WTC11 (cell line): ENCODE data around the gene NRG2. TPM values are rescaled to one million over a fixed set of nuclear protein-coding genes. Genes with fewer than 3 reads are reported as not detected.

Experiments
- ATAC-seq: fragments of 200-7000 bp; cut with Tn5 transposase; 2 replicates; pipeline ENCODE4 v1.10.0; 2021; ENCODE audit warnings: mild to moderate bottlenecking, moderate library complexity
- CTCF ChIA-PET: fragments of 300-600 bp; sonication (Branson Sonifier 250); formaldehyde crosslinking; loops from one replicate; lab custom pipeline; 2021; ENCODE audit warnings: antibody characterized with exemption; lab: Charles Lee
- POLR2A ChIA-PET: fragments of 350-600 bp; sonication (Branson Sonifier 250); formaldehyde crosslinking; loops from one replicate; lab custom pipeline; 2021; ENCODE audit warnings: antibody characterized with exemption; lab: Charles Lee
- DNase-seq: peaks from one replicate; pipeline ENCODE4 v3.0.0; 2021; ENCODE audit warnings: low spot score
- H3K27ac Mint-ChIP-seq: 2 replicates; pipeline ENCODE4 v1.8.0; 2021; ENCODE audit warnings: mixed read lengths
- H3K27me3 Mint-ChIP-seq: 2 replicates; pipeline ENCODE4 v1.8.0; 2021; ENCODE audit warnings: low read depth, mild to moderate bottlenecking, moderate library complexity, mixed read lengths
- H3K36me3 Mint-ChIP-seq: 2 replicates; pipeline ENCODE4 v1.8.0; 2021; ENCODE audit warnings: mixed read lengths
- H3K4me1 Mint-ChIP-seq: 2 replicates; pipeline ENCODE4 v1.8.0; 2022; ENCODE audit warnings: mixed read lengths
- H3K4me3 Mint-ChIP-seq: 2 replicates; pipeline ENCODE4 v1.8.0; 2021; ENCODE audit warnings: mild to moderate bottlenecking, moderate library complexity, mixed read lengths
- H3K9me3 Mint-ChIP-seq: 2 replicates; pipeline ENCODE4 v1.8.0; 2021; ENCODE audit warnings: mixed read lengths
- ATF1 ChIP-seq: sonication (generic); formaldehyde crosslinking; IDR thresholded peaks from 2 replicates; pipeline ENCODE4 v1.8.1; 2023; ENCODE audit warnings: mild to moderate bottlenecking, moderate library complexity, missing genetic modification reagents
- EMX1 ChIP-seq: fragments of 250-450 bp; sonication (Bioruptor Pico); IDR thresholded peaks from 2 replicates; pipeline ENCODE4 v1.8.0; 2021; ENCODE audit warnings: mild to moderate bottlenecking
- GABPB1 ChIP-seq: sonication (generic); formaldehyde crosslinking; IDR thresholded peaks from 2 replicates; pipeline ENCODE4 v1.8.1; 2023; ENCODE audit warnings: mild to moderate bottlenecking, missing genetic modification reagents
- IRF2 ChIP-seq: sonication (generic); formaldehyde crosslinking; IDR thresholded peaks from 2 replicates; pipeline ENCODE4 v1.8.0; 2022; ENCODE audit warnings: low read depth, missing genetic modification reagents, borderline replicate concordance
- MYBL2 ChIP-seq: sonication (generic); formaldehyde crosslinking; IDR thresholded peaks from 2 replicates; pipeline ENCODE4 v1.8.1; 2023; ENCODE audit warnings: mild to moderate bottlenecking, moderate library complexity, missing genetic modification reagents
- OVOL2 ChIP-seq: fragments of 250-450 bp; sonication (Bioruptor Pico); IDR thresholded peaks from 2 replicates; pipeline ENCODE4 v1.9.0; 2021; ENCODE audit warnings: mild to moderate bottlenecking, borderline replicate concordance
- SP1 ChIP-seq: sonication (generic); formaldehyde crosslinking; conservative IDR thresholded peaks from 2 replicates; pipeline ENCODE4 v1.8.1; 2022; ENCODE audit warnings: missing genetic modification reagents
- TEAD1 ChIP-seq: sonication (generic); formaldehyde crosslinking; IDR thresholded peaks from 2 replicates; pipeline ENCODE4 v1.8.0; 2022; ENCODE audit warnings: mild to moderate bottlenecking, missing genetic modification reagents
- ZNF121 ChIP-seq: sonication (generic); formaldehyde crosslinking; IDR thresholded peaks from 2 replicates; pipeline ENCODE4 v1.8.0; 2023; ENCODE audit warnings: missing genetic modification reagents
- ZNF263 ChIP-seq: sonication (generic); formaldehyde crosslinking; IDR thresholded peaks from 2 replicates; pipeline ENCODE4 v1.8.1; 2022; ENCODE audit warnings: low read depth, mild to moderate bottlenecking, moderate library complexity, missing genetic modification reagents
- ZNF396 ChIP-seq: fragments of 250-450 bp; sonication (Bioruptor Pico); IDR thresholded peaks from 2 replicates; pipeline ENCODE4 v1.8.0; 2021; ENCODE audit warnings: mild to moderate bottlenecking, moderate library complexity, borderline replicate concordance
- total RNA-seq: library from RNA; stranded (reverse); gene quantifications from 3 replicates; pipeline ENCODE4 v1.2.3, GENCODE V29; 2021
- TF ChIP-seq, protein P1 (sequence below): sonication (generic); formaldehyde crosslinking; IDR thresholded peaks from 2 replicates; pipeline ENCODE4 v1.8.1; 2023; ENCODE audit warnings: mild to moderate bottlenecking, missing genetic modification reagents
- TF ChIP-seq, protein P2 (sequence below): sonication (generic); formaldehyde crosslinking; IDR thresholded peaks from 2 replicates; pipeline ENCODE4 v1.8.1; 2022; ENCODE audit warnings: low read depth, mild to moderate bottlenecking, moderate library complexity, missing genetic modification reagents, borderline replicate concordance
- TF ChIP-seq, protein P3 (sequence below): sonication (generic); formaldehyde crosslinking; IDR thresholded peaks from 2 replicates; pipeline ENCODE4 v1.8.0; 2022; ENCODE audit warnings: mild to moderate bottlenecking, missing genetic modification reagents
- TF ChIP-seq, protein P4 (sequence below): sonication (generic); formaldehyde crosslinking; IDR thresholded peaks from 2 replicates; pipeline ENCODE4 v1.8.1; 2023; ENCODE audit warnings: mild to moderate bottlenecking, missing genetic modification reagents, moderate library complexity
- TF ChIP-seq, protein P5 (sequence below): fragments of 250-450 bp; sonication (Bioruptor Pico); IDR thresholded peaks from 2 replicates; pipeline ENCODE4 v1.9.0; 2021; ENCODE audit warnings: mild to moderate bottlenecking
- TF ChIP-seq, protein P6 (sequence below): sonication (generic); formaldehyde crosslinking; IDR thresholded peaks from 2 replicates; pipeline ENCODE4 v1.8.1; 2023; ENCODE audit warnings: mild to moderate bottlenecking, missing genetic modification reagents
- TF ChIP-seq, protein P7 (sequence below): fragments of 250-450 bp; sonication (Bioruptor Pico); IDR thresholded peaks from 2 replicates; pipeline ENCODE4 v1.9.0; 2021; ENCODE audit warnings: mild to moderate bottlenecking
- TF ChIP-seq, protein P8 (sequence below): sonication (generic); formaldehyde crosslinking; IDR thresholded peaks from 2 replicates; pipeline ENCODE4 v1.8.1; 2022; ENCODE audit warnings: mild to moderate bottlenecking, moderate library complexity, missing genetic modification reagents

The NRG2 gene
- total RNA-seq, 1 experiment from 2014 or later = 0.44 TPM

DNA sequence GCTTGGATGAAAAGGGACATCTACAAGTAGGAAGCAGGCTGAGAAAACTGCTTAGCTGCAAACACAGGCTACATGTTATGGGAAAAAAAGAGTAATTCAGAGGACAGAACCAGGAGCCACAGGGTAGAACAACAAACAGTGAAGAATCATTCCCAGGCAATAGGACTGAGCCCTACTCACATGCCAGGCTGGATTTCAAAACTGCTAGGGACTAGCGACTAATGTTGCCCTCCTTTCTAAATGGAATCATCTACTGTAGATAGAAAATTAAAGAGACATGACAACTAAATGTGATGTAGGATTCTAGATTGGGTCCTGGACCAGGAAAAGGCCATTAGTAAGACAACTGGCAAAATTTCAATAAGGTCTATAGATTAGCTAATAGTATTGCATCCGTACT, 15.3 kb downstream of the NRG2 start:
- ChIA-PET CTCF (interaction anchor here (0.9 kb wide), 1 partner anchor 16 kb away, joined by 3 read pairs; the partner anchor contains the start of gene NRG2), POLR2A (no interaction called here)
- no peak for DNase-seq
- ATAC-seq = no peak
- Mint-ChIP-seq H3K27ac (no peak overlapping the region), H3K4me3 (no peak overlapping the region), H3K4me1 (peaks cover 4% of the 10 kb centered on the region; the same call in 1 of the 2 replicates), H3K9me3 (no peaks in the 10 kb centered on the region), H3K36me3 (no peaks in the 10 kb centered on the region), H3K27me3 (peaks cover 82% of the 10 kb centered on the region)
- TF ChIP-seq ZNF121 (CRISPR knock-in tag) (no peak), IRF2 (no peak), EMX1 (no peak), TEAD1 (CRISPR knock-in tag) (no peak), ATF1 (CRISPR knock-in tag) (no peak), ZNF396 (no peak), SP1 (CRISPR knock-in tag) (no peak), GABPB1 (CRISPR knock-in tag) (no peak)
- TF ChIP-seq, protein P1, sequence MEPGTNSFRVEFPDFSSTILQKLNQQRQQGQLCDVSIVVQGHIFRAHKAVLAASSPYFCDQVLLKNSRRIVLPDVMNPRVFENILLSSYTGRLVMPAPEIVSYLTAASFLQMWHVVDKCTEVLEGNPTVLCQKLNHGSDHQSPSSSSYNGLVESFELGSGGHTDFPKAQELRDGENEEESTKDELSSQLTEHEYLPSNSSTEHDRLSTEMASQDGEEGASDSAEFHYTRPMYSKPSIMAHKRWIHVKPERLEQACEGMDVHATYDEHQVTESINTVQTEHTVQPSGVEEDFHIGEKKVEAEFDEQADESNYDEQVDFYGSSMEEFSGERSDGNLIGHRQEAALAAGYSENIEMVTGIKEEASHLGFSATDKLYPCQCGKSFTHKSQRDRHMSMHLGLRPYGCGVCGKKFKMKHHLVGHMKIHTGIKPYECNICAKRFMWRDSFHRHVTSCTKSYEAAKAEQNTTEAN (CRISPR knock-in tag) = no peak
- TF ChIP-seq, protein P2, sequence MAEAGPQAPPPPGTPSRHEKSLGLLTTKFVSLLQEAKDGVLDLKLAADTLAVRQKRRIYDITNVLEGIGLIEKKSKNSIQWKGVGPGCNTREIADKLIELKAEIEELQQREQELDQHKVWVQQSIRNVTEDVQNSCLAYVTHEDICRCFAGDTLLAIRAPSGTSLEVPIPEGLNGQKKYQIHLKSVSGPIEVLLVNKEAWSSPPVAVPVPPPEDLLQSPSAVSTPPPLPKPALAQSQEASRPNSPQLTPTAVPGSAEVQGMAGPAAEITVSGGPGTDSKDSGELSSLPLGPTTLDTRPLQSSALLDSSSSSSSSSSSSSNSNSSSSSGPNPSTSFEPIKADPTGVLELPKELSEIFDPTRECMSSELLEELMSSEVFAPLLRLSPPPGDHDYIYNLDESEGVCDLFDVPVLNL (CRISPR knock-in tag) = no peak
- TF ChIP-seq, protein P3, sequence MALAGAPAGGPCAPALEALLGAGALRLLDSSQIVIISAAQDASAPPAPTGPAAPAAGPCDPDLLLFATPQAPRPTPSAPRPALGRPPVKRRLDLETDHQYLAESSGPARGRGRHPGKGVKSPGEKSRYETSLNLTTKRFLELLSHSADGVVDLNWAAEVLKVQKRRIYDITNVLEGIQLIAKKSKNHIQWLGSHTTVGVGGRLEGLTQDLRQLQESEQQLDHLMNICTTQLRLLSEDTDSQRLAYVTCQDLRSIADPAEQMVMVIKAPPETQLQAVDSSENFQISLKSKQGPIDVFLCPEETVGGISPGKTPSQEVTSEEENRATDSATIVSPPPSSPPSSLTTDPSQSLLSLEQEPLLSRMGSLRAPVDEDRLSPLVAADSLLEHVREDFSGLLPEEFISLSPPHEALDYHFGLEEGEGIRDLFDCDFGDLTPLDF = no peak
- TF ChIP-seq, protein P4, sequence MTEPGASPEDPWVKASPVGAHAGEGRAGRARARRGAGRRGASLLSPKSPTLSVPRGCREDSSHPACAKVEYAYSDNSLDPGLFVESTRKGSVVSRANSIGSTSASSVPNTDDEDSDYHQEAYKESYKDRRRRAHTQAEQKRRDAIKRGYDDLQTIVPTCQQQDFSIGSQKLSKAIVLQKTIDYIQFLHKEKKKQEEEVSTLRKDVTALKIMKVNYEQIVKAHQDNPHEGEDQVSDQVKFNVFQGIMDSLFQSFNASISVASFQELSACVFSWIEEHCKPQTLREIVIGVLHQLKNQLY (CRISPR knock-in tag) = no peak
- TF ChIP-seq, protein P5, sequence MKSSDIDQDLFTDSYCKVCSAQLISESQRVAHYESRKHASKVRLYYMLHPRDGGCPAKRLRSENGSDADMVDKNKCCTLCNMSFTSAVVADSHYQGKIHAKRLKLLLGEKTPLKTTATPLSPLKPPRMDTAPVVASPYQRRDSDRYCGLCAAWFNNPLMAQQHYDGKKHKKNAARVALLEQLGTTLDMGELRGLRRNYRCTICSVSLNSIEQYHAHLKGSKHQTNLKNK (CRISPR knock-in tag) = no peak

DNA sequence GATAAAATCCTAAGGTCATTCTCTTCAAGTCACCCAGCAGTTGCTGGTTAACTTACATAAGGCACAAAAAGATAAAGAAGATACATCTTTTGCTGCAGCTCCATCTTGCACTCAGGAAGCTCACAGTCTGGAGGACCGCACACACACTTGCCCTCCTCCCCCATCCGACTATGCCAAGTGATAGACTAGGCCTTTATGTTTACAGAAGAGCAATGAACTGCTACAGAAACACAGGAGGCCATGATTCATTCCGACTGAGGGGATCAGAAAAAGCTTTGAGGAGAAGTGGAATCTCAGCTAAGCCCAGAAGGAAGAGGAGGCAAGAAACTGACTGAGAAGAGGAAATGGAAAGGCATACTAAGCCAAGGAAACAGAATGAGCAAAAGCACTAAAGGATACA, 17.4 kb downstream of the NRG2 start:
- ChIA-PET POLR2A (no interaction called here), CTCF (interaction anchor here (0.8 to 1.5 kb wide), 3 partner anchors 18 to 219 kb away, joined by 3 to 5 read pairs (median 3); no protein-coding TSS in a partner anchor)
- DNase-seq = no peak
- peaks cover 4% of the 10 kb centered on the region; the same call in 1 of the 2 replicates for H3K4me1 Mint-ChIP-seq
- H3K36me3 Mint-ChIP-seq = no peaks in the 10 kb centered on the region
- no peak overlapping the region for H3K27ac Mint-ChIP-seq
- TF ChIP-seq, protein P6, sequence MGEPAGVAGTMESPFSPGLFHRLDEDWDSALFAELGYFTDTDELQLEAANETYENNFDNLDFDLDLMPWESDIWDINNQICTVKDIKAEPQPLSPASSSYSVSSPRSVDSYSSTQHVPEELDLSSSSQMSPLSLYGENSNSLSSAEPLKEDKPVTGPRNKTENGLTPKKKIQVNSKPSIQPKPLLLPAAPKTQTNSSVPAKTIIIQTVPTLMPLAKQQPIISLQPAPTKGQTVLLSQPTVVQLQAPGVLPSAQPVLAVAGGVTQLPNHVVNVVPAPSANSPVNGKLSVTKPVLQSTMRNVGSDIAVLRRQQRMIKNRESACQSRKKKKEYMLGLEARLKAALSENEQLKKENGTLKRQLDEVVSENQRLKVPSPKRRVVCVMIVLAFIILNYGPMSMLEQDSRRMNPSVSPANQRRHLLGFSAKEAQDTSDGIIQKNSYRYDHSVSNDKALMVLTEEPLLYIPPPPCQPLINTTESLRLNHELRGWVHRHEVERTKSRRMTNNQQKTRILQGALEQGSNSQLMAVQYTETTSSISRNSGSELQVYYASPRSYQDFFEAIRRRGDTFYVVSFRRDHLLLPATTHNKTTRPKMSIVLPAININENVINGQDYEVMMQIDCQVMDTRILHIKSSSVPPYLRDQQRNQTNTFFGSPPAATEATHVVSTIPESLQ = no peak
- TF ChIP-seq MYBL2 (CRISPR knock-in tag) = no peak
- no peak for TF ChIP-seq OVOL2 (CRISPR knock-in tag)
- TF ChIP-seq, protein P7, sequence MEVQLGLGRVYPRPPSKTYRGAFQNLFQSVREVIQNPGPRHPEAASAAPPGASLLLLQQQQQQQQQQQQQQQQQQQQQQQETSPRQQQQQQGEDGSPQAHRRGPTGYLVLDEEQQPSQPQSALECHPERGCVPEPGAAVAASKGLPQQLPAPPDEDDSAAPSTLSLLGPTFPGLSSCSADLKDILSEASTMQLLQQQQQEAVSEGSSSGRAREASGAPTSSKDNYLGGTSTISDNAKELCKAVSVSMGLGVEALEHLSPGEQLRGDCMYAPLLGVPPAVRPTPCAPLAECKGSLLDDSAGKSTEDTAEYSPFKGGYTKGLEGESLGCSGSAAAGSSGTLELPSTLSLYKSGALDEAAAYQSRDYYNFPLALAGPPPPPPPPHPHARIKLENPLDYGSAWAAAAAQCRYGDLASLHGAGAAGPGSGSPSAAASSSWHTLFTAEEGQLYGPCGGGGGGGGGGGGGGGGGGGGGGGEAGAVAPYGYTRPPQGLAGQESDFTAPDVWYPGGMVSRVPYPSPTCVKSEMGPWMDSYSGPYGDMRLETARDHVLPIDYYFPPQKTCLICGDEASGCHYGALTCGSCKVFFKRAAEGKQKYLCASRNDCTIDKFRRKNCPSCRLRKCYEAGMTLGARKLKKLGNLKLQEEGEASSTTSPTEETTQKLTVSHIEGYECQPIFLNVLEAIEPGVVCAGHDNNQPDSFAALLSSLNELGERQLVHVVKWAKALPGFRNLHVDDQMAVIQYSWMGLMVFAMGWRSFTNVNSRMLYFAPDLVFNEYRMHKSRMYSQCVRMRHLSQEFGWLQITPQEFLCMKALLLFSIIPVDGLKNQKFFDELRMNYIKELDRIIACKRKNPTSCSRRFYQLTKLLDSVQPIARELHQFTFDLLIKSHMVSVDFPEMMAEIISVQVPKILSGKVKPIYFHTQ = no peak
- TF ChIP-seq, protein P5 (CRISPR knock-in tag) = no peak
- no peak for TF ChIP-seq ZNF263 (CRISPR knock-in tag)
- TF ChIP-seq, protein P8, sequence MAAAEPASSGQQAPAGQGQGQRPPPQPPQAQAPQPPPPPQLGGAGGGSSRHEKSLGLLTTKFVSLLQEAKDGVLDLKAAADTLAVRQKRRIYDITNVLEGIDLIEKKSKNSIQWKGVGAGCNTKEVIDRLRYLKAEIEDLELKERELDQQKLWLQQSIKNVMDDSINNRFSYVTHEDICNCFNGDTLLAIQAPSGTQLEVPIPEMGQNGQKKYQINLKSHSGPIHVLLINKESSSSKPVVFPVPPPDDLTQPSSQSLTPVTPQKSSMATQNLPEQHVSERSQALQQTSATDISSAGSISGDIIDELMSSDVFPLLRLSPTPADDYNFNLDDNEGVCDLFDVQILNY (CRISPR knock-in tag) = no peak
- TF ChIP-seq ZNF121 (CRISPR knock-in tag) = no peak
- TF ChIP-seq, all 79 proteins: peak for 0
- ATAC-seq = no peak
- no peak overlapping the region for H3K4me3 Mint-ChIP-seq
- H3K9me3 Mint-ChIP-seq = no peaks in the 10 kb centered on the region
- H3K27me3 Mint-ChIP-seq = peaks cover 62% of the 10 kb centered on the region
